PC-9 (cell line): ENCODE data around the gene RPL29. TPM values are rescaled to one million over a fixed set of nuclear protein-coding genes. Genes with fewer than 3 reads are reported as not detected.

ENCODE experiments used
- BruUV-seq: library from RNA; stranded (reverse); fragments of 400-500 nt; replicated peaks from 2 replicates; lab custom pipeline; 2021; lab: Mats Ljungman, UMichigan
- CTCF ChIA-PET: fragments of 300-600 bp; sonication (Branson Sonifier 250); formaldehyde crosslinking; loops from one replicate; lab custom pipeline; 2022; ENCODE audit warnings: antibody characterized with exemption; lab: Charles Lee
- POLR2A ChIA-PET: fragments of 300-600 bp; sonication (Branson Sonifier 250); formaldehyde crosslinking; loops from one replicate; lab custom pipeline; 2022; ENCODE audit warnings: antibody characterized with exemption; ENCODE audit not compliant: unreplicated experiment; lab: Charles Lee
- DNase-seq, 2 experiments: peaks; one replicate each; pipeline versions ENCODE4 v3.0.0 to v3.0.0-alpha.2; 2015 to 2022; ENCODE audit warnings: mixed read lengths in 1 of 2
- H2AFZ ChIP-seq: fragments of 200-600 bp; sonication (generic); 2 replicates; pipeline ENCODE4 v1.8.1; 2017; ENCODE audit warnings: antibody characterized with exemption
- H3F3A ChIP-seq: fragments of 200-600 bp; sonication (generic); 2 replicates; pipeline ENCODE4 v1.8.1; 2017; ENCODE audit warnings: antibody characterized with exemption, mild to moderate bottlenecking, low read depth; ENCODE audit not compliant: insufficient read depth
- H3K27ac ChIP-seq: fragments of 200-600 bp; sonication (generic); 2 replicates; pipeline ENCODE4 v1.6.1; 2016; ENCODE audit warnings: mixed run types
- H3K27me3 ChIP-seq: fragments of 200-600 bp; sonication (generic); 2 replicates; pipeline ENCODE4 v1.6.1; 2016; ENCODE audit warnings: low read depth, mixed run types; ENCODE audit not compliant: insufficient read depth
- H3K36me3 ChIP-seq: fragments of 200-600 bp; sonication (generic); 2 replicates; pipeline ENCODE4 v1.6.1; 2016; ENCODE audit warnings: low read depth, mixed run types
- H3K4me1 ChIP-seq: fragments of 200-600 bp; sonication (generic); replicated peaks from 2 replicates; pipeline ENCODE4 v1.6.1; 2016; ENCODE audit warnings: mixed run types; ENCODE audit not compliant: insufficient read depth
- H3K4me2 ChIP-seq: fragments of 200-600 bp; sonication (generic); 2 replicates; pipeline ENCODE4 v1.6.1; 2017; ENCODE audit warnings: mixed run types
- H3K4me3 ChIP-seq: fragments of 200-600 bp; sonication (generic); 2 replicates; pipeline ENCODE4 v1.6.1; 2016; ENCODE audit warnings: mixed run types
- H3K79me2 ChIP-seq: fragments of 200-600 bp; sonication (generic); 2 replicates; pipeline ENCODE4 v1.6.1; 2017; ENCODE audit warnings: low read depth, mixed run types
- H3K9me2 ChIP-seq: fragments of 200-600 bp; sonication (generic); 2 replicates; pipeline ENCODE4 v1.8.1; 2017; ENCODE audit warnings: mild to moderate bottlenecking; ENCODE audit not compliant: insufficient read depth
- H3K9me3 ChIP-seq: fragments of 200-600 bp; sonication (generic); 2 replicates; pipeline ENCODE4 v1.8.1; 2016; ENCODE audit warnings: low read depth; ENCODE audit not compliant: insufficient read depth
- H4K20me1 ChIP-seq: fragments of 200-600 bp; sonication (generic); 2 replicates; pipeline ENCODE4 v1.8.1; 2017; ENCODE audit not compliant: insufficient read depth
- CTCF ChIP-seq: fragments of 200-600 bp; sonication (generic); conservative IDR thresholded peaks from 2 replicates; pipeline ENCODE4 v1.6.1; 2017; ENCODE audit warnings: mixed run types, antibody characterized with exemption, mild to moderate bottlenecking, moderate library complexity
- EZH2 ChIP-seq: fragments of 200-600 bp; sonication (generic); IDR thresholded peaks from 2 replicates; pipeline ENCODE4 v1.8.0; 2017; ENCODE audit warnings: antibody characterized with exemption, low read depth
- intact Hi-C: fragments of 100-400 bp; cut with micrococcal nuclease; formaldehyde crosslinking; loops from one replicate; pipeline ENCODE4 v1.10.0; 2022; ENCODE audit not compliant: unreplicated experiment
- total RNA-seq: library from RNA; stranded (reverse); gene quantifications from 2 replicates; pipeline ENCODE4 v1.2.3, GENCODE V29; 2021

The RPL29 gene
- total RNA-seq, 1 experiment from 2014 or later = 1,278 TPM

GRCh38 chr3:51950899-51951298 is 44.8 kb downstream of the RPL29 start:
- intact Hi-C loops = no loop called here
- no peak overlapping the region for H3K4me3 ChIP-seq
- no peak for DNase-seq
- no peaks in the 10 kb centered on the region for H3F3A ChIP-seq
- no peak overlapping the region for H3K27ac ChIP-seq
- no peak overlapping the region for H2AFZ ChIP-seq
- no TSS peak for BruUV-seq
- H3K4me1 ChIP-seq = peaks cover 4% of the 10 kb centered on the region; the same call in 1 of the 2 replicates
- no peaks in the 10 kb centered on the region for H3K79me2 ChIP-seq
- H3K4me2 ChIP-seq = no peak overlapping the region
- no peaks in the 10 kb centered on the region for H4K20me1 ChIP-seq
- no peaks in the 10 kb centered on the region for H3K9me3 ChIP-seq
- POLR2A ChIA-PET = no interaction called here
- H3K36me3 ChIP-seq = no peaks in the 10 kb centered on the region
- H3K27me3 ChIP-seq = no peaks in the 10 kb centered on the region; the same call in 1 of the 2 replicates
- no peaks in the 10 kb centered on the region for H3K9me2 ChIP-seq
- TF ChIP-seq CTCF (no peak), EZH2 (no peak)
- CTCF ChIA-PET = interaction anchor here (0.6 kb wide), 1 partner anchor 195 kb away, joined by 3 read pairs; no protein-coding TSS in a partner anchor

GRCh38 chr3:51949121-51949520 is 46.6 kb downstream of the RPL29 start:
- peaks cover 4% of the 10 kb centered on the region; the same call in 1 of the 2 replicates for H3K4me1 ChIP-seq
- H3K4me2 ChIP-seq = no peak overlapping the region
- H3K36me3 ChIP-seq = no peaks in the 10 kb centered on the region
- no peak for DNase-seq
- TF ChIP-seq EZH2 (no peak), CTCF (no peak)
- no peaks in the 10 kb centered on the region for H4K20me1 ChIP-seq
- H3K27ac ChIP-seq = no peak overlapping the region
- no peaks in the 10 kb centered on the region for H3F3A ChIP-seq
- no peaks in the 10 kb centered on the region for H3K9me2 ChIP-seq
- ChIA-PET CTCF (interaction anchor here (0.7 kb wide), 1 partner anchor 275 kb away, joined by 3 read pairs; no protein-coding TSS in a partner anchor), POLR2A (no interaction called here)
- no TSS peak for BruUV-seq
- H2AFZ ChIP-seq = no peak overlapping the region
- no peak overlapping the region for H3K4me3 ChIP-seq
- H3K27me3 ChIP-seq = no peaks in the 10 kb centered on the region
- no peaks in the 10 kb centered on the region for H3K79me2 ChIP-seq
- H3K9me3 ChIP-seq = no peaks in the 10 kb centered on the region
- intact Hi-C loops = no loop called here

GRCh38 chr3:51948016-51948580 is 47.6 kb downstream of the RPL29 start:
- no TSS peak for BruUV-seq
- H2AFZ ChIP-seq = no peak overlapping the region
- intact Hi-C loops = no loop called here
- TF ChIP-seq CTCF (no peak), EZH2 (no peak)
- H3K27ac ChIP-seq = no peak overlapping the region
- H3K4me1 ChIP-seq = peaks cover 4% of the 10 kb centered on the region; the same call in 1 of the 2 replicates
- no peaks in the 10 kb centered on the region for H3K27me3 ChIP-seq
- no peaks in the 10 kb centered on the region for H4K20me1 ChIP-seq
- no peaks in the 10 kb centered on the region for H3F3A ChIP-seq
- ChIA-PET CTCF (no interaction called here), POLR2A (interaction anchor here (0.6 kb wide), 1 partner anchor 448 kb away, joined by 3 read pairs; the partner anchor contains the start of gene DCAF1)
- DNase-seq = no peak
- no peaks in the 10 kb centered on the region for H3K9me3 ChIP-seq
- no peaks in the 10 kb centered on the region for H3K9me2 ChIP-seq
- no peaks in the 10 kb centered on the region for H3K36me3 ChIP-seq
- no peak overlapping the region for H3K4me2 ChIP-seq
- H3K4me3 ChIP-seq = no peak overlapping the region
- H3K79me2 ChIP-seq = no peaks in the 10 kb centered on the region
